Neuronal stem cell (in vitro differentiated cells): ENCODE data around the gene BAZ2B.

Source experiments
- DNase-seq: peaks from one replicate; pipeline ENCODE4 v3.0.0-alpha.2; 2013; ENCODE audit warnings: low spot score
- H2AFZ ChIP-seq: one replicate; pipeline ENCODE4 v1.6.1; 2013; ENCODE audit warnings: mild to moderate bottlenecking, low read length, inconsistent platforms
- H2AK5ac ChIP-seq: 2 replicates; pipeline ENCODE4 v1.6.1; 2013; ENCODE audit warnings: low read depth, mild to moderate bottlenecking, inconsistent platforms, low read length, moderate library complexity, mixed read lengths
- H2BK120ac ChIP-seq: 2 replicates; pipeline ENCODE4 v1.6.1; 2013; ENCODE audit warnings: low read depth, mild to moderate bottlenecking, inconsistent platforms, low read length, moderate library complexity, mixed read lengths
- H2BK12ac ChIP-seq: one replicate; pipeline ENCODE4 v1.6.1; 2013; ENCODE audit warnings: low read length, inconsistent platforms
- H2BK15ac ChIP-seq: 2 replicates; pipeline ENCODE4 v1.6.1; 2013; ENCODE audit warnings: mild to moderate bottlenecking, low read length, inconsistent platforms, mixed read lengths
- H2BK5ac ChIP-seq: one replicate; pipeline ENCODE4 v1.6.1; 2013; ENCODE audit warnings: inconsistent platforms, mild to moderate bottlenecking, low read length, moderate library complexity
- H3K14ac ChIP-seq: one replicate; pipeline ENCODE4 v1.6.1; 2013; ENCODE audit warnings: low read length, inconsistent platforms
- H3K18ac ChIP-seq: 2 replicates; pipeline ENCODE4 v1.6.1; 2013; ENCODE audit warnings: low read length, inconsistent platforms
- H3K23ac ChIP-seq: 2 replicates; pipeline ENCODE4 v1.6.1; 2013; ENCODE audit warnings: low read depth, mild to moderate bottlenecking, mixed read lengths, low read length, inconsistent platforms; ENCODE audit not compliant: poor library complexity
- H3K27ac ChIP-seq: replicated peaks from 3 replicates; pipeline ENCODE4 v1.5.1; 2013; ENCODE audit warnings: low read length, inconsistent platforms
- H3K27me3 ChIP-seq, 3 experiments: 2 replicates each; pipeline ENCODE4 v1.6.1; 2013; ENCODE audit warnings: low read length in 3 of 3, mild to moderate bottlenecking in 2 of 3, inconsistent platforms in 1 of 3, low read depth in 1 of 3, mixed read lengths in 1 of 3, moderate library complexity in 1 of 3; ENCODE audit not compliant: control insufficient read depth in 3 of 3, insufficient read depth in 3 of 3
- H3K36me3 ChIP-seq, 2 donors: replicated peaks in 1 of 2; 2 replicates each; pipeline ENCODE4 v1.6.1; 2013; ENCODE audit warnings: low read length in 2 of 2; ENCODE audit not compliant: control insufficient read depth in 2 of 2, insufficient read depth in 2 of 2
- H3K4ac ChIP-seq: 2 replicates; pipeline ENCODE4 v1.6.1; 2013; ENCODE audit warnings: inconsistent platforms, mild to moderate bottlenecking, low read length, moderate library complexity
- H3K4me1 ChIP-seq, 2 donors: 1 replicate in 1 of 2; 2 replicates in 1 of 2; pipeline ENCODE4 v1.6.1; 2013; ENCODE audit warnings: low read length in 2 of 2, low read depth in 1 of 2; ENCODE audit not compliant: control insufficient read depth in 2 of 2, insufficient read depth in 1 of 2
- H3K4me2 ChIP-seq: one replicate; pipeline ENCODE4 v1.6.1; 2013; ENCODE audit warnings: mild to moderate bottlenecking, low read length, inconsistent platforms; ENCODE audit not compliant: insufficient read depth, poor library complexity, severe bottlenecking
- H3K4me3 ChIP-seq, 2 donors: 2 replicates each; pipeline ENCODE4 v1.5.1; 2013; ENCODE audit warnings: low read length in 2 of 2, mild to moderate bottlenecking in 2 of 2, inconsistent platforms in 1 of 2, moderate library complexity in 1 of 2
- H3K79me1 ChIP-seq: one replicate; pipeline ENCODE4 v1.6.1; 2013; ENCODE audit warnings: low read depth, mild to moderate bottlenecking, inconsistent platforms, low read length, moderate library complexity
- H3K9ac ChIP-seq: one replicate; pipeline ENCODE4 v1.6.1; 2013; ENCODE audit warnings: mild to moderate bottlenecking, low read depth, low read length, inconsistent platforms; ENCODE audit not compliant: poor library complexity
- H3K9me3 ChIP-seq, 2 donors: replicated peaks in 1 of 2; 2 replicates each; pipeline versions ENCODE3 to v1.6.1; 2013; ENCODE audit warnings: low read length in 2 of 2, mild to moderate bottlenecking in 2 of 2, inconsistent platforms in 1 of 2, low read depth in 1 of 2, mixed read lengths in 1 of 2, moderate library complexity in 1 of 2; ENCODE audit not compliant: control insufficient read depth in 2 of 2, insufficient read depth in 1 of 2
- H4K8ac ChIP-seq: one replicate; pipeline ENCODE4 v1.6.1; 2013; ENCODE audit warnings: low read depth, mild to moderate bottlenecking, inconsistent platforms, low read length, moderate library complexity
- H4K91ac ChIP-seq: one replicate; pipeline ENCODE4 v1.6.1; 2013; ENCODE audit warnings: low read length, low read depth, mild to moderate bottlenecking, inconsistent platforms; ENCODE audit not compliant: poor library complexity
- WGBS, 2 donors: extraction: QIAGEN DNeasy Blood & Tissue Kit; methylation state at CpG; one replicate each; pipeline ENCODE4 v1.1.7; 2013; ENCODE audit warnings: missing lambda C conversion rate in 2 of 2, mixed read lengths in 1 of 2; ENCODE audit not compliant: insufficient read length in 2 of 2, insufficient replicate concordance in 1 of 2; ENCODE audit errors: extremely low coverage in 2 of 2; 5-methylcytosine and 5-hydroxymethylcytosine counted together

BAZ2B gene

DNA sequence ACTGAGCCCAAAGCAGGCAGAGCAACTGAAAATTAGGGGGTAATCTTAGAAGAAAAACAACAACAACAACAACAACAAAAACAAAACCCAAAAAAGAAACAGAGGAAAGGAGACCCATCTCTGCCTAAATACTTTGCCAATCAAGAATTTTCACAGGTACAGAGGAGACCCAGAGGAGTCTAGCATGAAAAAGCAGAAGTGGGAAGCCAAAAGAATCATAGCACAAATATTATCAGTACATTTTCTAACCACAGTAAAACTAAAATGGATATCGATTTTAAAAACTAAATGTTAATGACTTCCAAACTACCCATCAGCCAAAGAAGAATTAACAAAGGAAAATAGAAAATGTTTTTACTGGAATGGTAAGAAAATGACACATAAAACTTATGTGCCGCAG, 148.1 kb downstream of the BAZ2B start:
- no peak overlapping the region for H2BK5ac ChIP-seq
- H3K4me3 ChIP-seq, result no peak overlapping the region
- H2BK12ac ChIP-seq, result no peak overlapping the region
- H3K27me3 ChIP-seq, result no peaks in the 10 kb centered on the region
- no peak overlapping the region for H3K23ac ChIP-seq
- WGBS, 2 donors, result no CpG with 5 or more reads among the region's 2 CpGs
- no peak overlapping the region for H2BK120ac ChIP-seq
- no peaks in the 10 kb centered on the region for H3K4me1 ChIP-seq
- H3K9ac ChIP-seq, result no peak overlapping the region
- no peak overlapping the region for H4K8ac ChIP-seq
- H2AFZ ChIP-seq, result no peak overlapping the region
- no peak overlapping the region for H2BK15ac ChIP-seq
- H3K4ac ChIP-seq, result no peak overlapping the region
- H3K9me3 ChIP-seq, result peaks cover 0 to 12% of the 10 kb centered on the region in 2 donors
- no peak overlapping the region for H3K27ac ChIP-seq
- H3K14ac ChIP-seq, result no peak overlapping the region
- H4K91ac ChIP-seq, result no peak overlapping the region
- H3K36me3 ChIP-seq, result peaks cover 4 to 45% of the 10 kb centered on the region in 2 donors
- H2AK5ac ChIP-seq, result no peak overlapping the region
- H3K4me2 ChIP-seq, result no peak overlapping the region
- no peak for DNase-seq
- H3K79me1 ChIP-seq, result no peaks in the 10 kb centered on the region
- no peak overlapping the region for H3K18ac ChIP-seq

DNA sequence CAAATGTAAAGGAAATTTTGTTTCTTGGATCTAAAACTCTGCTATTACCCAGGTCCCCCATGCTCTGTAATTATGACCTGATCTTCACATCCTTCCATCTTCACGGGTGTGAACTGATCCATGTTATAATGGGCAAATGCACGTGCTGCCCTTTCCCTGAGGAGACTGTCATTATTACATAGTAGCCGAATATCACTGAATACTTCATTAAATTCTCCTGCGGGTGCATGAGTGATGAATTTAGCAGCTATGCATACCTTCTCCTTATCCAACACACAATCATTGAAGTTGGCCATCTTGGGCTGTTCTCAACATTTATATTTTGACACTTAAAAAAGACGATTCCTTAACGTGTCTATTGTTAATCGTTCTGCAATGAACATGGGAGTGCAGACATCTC, 153.4 kb downstream of the BAZ2B start:
- Histone ChIP-seq H3K18ac (no peak overlapping the region), H3K4me2 (no peak overlapping the region), H3K4me3 (no peak overlapping the region), H3K27ac (no peak overlapping the region), H3K4me1 (no peaks in the 10 kb centered on the region), H4K8ac (no peak overlapping the region), H2BK5ac (no peak overlapping the region), H3K4ac (no peak overlapping the region), H4K91ac (no peak overlapping the region), H3K23ac (no peak overlapping the region), H2BK15ac (no peak overlapping the region), H3K9ac (no peak overlapping the region), H3K36me3 (peaks cover 3 to 36% of the 10 kb centered on the region in 2 donors), H2AFZ (no peak overlapping the region), H3K27me3 (no peaks in the 10 kb centered on the region), H3K9me3 (peaks cover 0 to 5% of the 10 kb centered on the region in 2 donors), H2BK12ac (no peak overlapping the region), H2BK120ac (no peak overlapping the region), H3K14ac (no peak overlapping the region), H2AK5ac (no peak overlapping the region), H3K79me1 (no peaks in the 10 kb centered on the region)
- no peak for DNase-seq
- WGBS, 2 donors, result no CpG with 5 or more reads among the region's 7 CpGs

DNA sequence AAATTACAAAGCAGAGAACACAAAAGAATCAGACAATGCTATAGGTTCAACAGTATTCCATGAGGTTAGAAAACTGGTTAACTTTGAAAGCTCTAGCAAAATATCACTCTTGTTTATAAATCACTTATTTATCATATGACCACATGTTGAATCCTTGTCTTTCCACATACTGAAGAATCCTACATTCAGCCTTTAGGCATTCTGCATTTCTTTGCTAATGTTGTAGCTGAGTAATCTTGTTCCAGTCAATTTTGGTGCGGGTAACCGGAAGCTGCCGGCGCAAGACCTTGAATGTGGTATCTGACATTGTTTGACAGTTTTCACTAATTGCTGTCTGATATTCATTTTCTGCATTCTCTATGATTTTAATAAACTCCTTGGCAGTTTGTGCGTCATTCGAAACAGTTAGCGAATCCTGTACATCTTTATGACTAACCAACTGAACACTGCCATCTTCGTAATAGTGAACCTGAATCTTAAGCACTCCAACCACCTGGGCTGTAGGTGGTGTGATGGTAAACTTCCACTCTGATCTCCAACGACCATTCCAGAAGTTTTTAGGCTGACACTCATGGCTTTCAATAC, 154.1 kb downstream of the BAZ2B start:
- no peak overlapping the region for H3K14ac ChIP-seq

DNA sequence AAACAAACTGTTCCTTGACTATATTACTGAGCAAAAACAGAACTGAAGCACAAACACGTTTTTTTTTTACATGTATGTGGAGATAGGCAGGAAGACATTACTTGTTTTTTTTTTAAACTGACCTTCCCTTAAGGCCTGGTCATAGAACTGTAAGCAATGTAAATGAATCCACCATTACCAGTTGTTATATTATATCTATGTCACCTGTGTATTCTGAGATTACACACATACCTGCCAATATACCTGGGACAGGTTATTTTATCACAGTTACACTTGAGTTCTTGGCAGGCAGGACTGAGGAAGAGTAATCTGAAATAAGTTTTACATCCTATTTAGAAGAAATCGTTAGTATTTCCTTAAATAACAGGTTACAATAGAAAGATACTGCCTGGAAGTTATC, 155.3 kb downstream of the BAZ2B start:
- H4K8ac ChIP-seq, result no peak overlapping the region
- no peak overlapping the region for H2BK12ac ChIP-seq
- no peak overlapping the region for H2AFZ ChIP-seq
- no peaks in the 10 kb centered on the region for H3K4me1 ChIP-seq
- no peak overlapping the region for H3K23ac ChIP-seq
- no peaks in the 10 kb centered on the region for H3K79me1 ChIP-seq
- no peak overlapping the region for H2BK15ac ChIP-seq
- H3K4me3 ChIP-seq, result no peak overlapping the region
- no peak overlapping the region for H3K4ac ChIP-seq
- no peak overlapping the region for H2BK120ac ChIP-seq
- H3K27ac ChIP-seq, result no peak overlapping the region
- H3K36me3 ChIP-seq, result peaks cover 2 to 25% of the 10 kb centered on the region in 2 donors
- no peak overlapping the region for H4K91ac ChIP-seq
- H2BK5ac ChIP-seq, result no peak overlapping the region
- peaks cover 0 to 3% of the 10 kb centered on the region in 2 donors for H3K9me3 ChIP-seq
- DNase-seq, result no peak
- H3K14ac ChIP-seq, result no peak overlapping the region
- H3K4me2 ChIP-seq, result no peak overlapping the region
- H3K18ac ChIP-seq, result no peak overlapping the region
- H2AK5ac ChIP-seq, result no peak overlapping the region
- WGBS, 2 donors, result no CpG with 5 or more reads among the region's 2 CpGs
- H3K27me3 ChIP-seq, result no peaks in the 10 kb centered on the region
- no peak overlapping the region for H3K9ac ChIP-seq

More for the DNA sequence above, 154.1 kb downstream of the BAZ2B start:
- Histone ChIP-seq H3K9ac (no peak overlapping the region), H3K9me3 (peaks cover 0 to 3% of the 10 kb centered on the region in 2 donors), H2BK120ac (no peak overlapping the region), H3K79me1 (no peaks in the 10 kb centered on the region), H3K27me3 (no peaks in the 10 kb centered on the region), H4K8ac (no peak overlapping the region), H3K36me3 (peaks cover 2 to 31% of the 10 kb centered on the region in 2 donors), H3K23ac (no peak overlapping the region), H3K18ac (no peak overlapping the region), H2BK5ac (no peak overlapping the region), H2AK5ac (no peak overlapping the region), H3K4me2 (no peak overlapping the region), H4K91ac (no peak overlapping the region), H3K4me1 (no peaks in the 10 kb centered on the region), H3K4ac (no peak overlapping the region), H2BK12ac (no peak overlapping the region), H3K4me3 (no peak overlapping the region), H3K27ac (no peak overlapping the region), H2BK15ac (no peak overlapping the region), H2AFZ (no peak overlapping the region)
- DNase-seq, result no peak
- WGBS, 2 donors, result no CpG with 5 or more reads among the region's 9 CpGs
